GM21381 (cell line): ENCODE data around the gene DMWD.
"Not testable (repeated sequence)": the region's sequence is repeated elsewhere in the genome, so short reads cannot be mapped to it uniquely, and the experiment has no call there.

ENCODE experiments used
- ATAC-seq: cut with Tn5 transposase; IDR thresholded peaks from one replicate; pipeline ENCODE4 v1.9.1; 2021; ENCODE audit warnings: mild to moderate bottlenecking, moderate library complexity; ENCODE audit not compliant: unreplicated experiment

DMWD gene

DNA sequence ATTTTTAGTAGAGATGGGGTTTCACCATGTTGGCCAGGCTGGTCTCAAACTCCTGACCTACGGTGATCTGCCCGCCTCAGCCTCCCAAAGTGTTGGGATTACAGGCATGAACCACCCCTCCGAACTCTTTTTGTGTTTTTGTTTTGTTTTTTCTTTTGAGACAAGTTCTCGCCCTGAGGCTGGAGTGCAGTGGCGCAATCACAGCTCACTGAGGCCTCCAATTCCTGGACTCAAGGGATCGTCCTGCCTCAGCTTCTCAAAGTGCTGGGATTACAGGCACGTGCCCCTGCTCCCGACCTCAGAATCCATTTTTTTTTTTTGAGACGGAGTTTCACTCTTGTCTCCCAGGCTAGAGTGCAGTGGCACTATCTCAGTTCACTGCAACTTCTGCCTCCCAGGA lies 35.0 kb downstream of the DMWD start:
- no peak for ATAC-seq

DNA sequence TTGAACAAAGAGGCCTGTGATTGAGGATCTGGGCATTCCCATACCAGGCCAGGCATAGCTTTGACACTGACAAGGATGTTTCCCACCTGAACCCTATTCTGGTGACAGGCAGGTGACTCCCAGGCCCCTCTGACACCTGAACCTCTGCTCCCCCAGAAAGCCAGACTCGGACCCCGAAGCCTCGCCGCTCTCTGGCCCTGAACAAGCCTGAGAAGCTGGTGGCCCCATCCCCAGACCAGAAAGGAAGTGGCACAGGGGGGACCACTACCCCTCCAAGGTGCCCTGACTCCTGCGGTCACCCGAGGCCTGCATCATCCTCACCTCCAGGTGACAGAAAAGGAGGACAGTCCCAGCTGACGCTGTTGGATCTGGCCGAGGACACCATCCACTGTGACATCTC lies 38.3 kb downstream of the DMWD start:
- no peak for ATAC-seq

DNA sequence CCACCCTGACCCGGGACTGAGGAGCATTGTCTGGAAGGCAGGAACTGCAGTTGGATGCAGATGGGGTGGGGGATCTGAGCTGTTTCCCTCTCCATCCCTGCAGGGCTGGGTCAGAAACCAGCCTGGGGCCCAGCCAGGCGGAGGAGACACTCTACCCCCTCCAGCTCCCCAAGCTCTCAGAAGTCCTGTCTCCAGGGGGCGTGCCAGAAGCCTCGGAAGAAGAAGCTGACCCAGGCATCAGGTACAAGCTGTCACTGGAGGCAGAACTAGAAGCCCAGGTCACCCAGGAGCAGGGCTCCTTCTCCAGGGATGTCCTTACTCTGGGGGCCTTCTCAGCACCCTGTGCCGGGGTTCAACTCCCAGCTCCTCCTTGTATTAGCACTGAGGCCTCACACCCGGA lies 39.1 kb downstream of the DMWD start:
- no peak for ATAC-seq

DNA sequence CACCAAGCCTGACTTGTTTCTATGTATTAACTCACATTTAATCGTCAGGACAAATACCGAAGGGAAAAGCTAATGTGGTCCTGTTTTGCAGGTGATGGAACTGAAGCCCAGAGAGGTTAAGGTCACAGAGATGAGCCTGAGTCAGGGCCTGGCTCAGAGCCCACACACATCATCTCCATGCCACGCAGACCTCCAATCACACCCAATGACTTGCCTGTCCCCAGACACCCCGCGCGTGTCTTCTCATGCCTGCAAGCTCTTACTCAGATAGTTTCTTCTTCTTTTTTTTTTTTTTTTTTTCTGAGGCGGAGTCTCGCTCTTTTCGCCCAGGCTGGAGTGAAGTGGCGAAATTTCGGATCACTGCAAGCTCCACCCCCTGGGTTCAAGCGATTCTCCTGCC lies 40.0 kb downstream of the DMWD start:
- no peak for ATAC-seq

DNA sequence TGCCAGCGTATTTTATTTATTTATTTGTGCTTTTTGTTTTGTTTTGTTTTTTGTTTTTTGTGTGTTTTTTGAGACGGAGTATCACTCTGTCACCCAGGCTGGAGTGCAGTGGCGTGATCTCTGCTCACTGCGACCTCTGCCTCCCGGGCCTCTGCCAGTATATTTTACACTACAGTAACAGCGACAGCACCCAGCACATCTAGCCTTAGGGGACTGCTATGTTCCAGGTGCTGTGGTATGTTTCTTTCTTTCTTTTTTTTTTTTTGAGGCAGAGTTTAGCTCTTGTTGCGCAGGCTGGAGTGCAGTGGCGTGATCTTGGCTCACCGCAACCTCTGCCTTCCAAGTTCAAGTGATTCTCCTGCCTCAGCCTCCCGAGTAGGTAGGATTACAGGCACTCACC lies 41.2 kb downstream of the DMWD start:
- not testable (repeated sequence) for ATAC-seq

DNA sequence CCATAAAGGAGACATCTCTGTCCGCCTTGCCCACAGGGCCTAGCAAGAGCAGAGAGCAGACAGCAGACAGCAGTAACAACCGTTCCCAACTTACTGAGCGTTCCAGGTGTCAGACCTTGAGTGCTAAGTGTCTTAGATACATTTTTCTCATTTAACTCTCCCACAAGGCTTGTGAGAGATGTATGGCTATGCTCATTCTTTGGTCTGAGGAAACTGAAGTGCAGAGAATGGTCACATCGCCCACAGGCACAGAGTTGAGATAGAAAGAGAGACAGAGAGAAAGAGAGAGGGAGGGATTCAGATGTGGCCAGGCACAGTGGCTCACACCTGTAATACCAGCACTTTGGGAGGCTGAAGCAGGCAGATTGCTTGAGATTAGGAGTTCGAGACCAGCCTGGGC lies 45.1 kb downstream of the DMWD start:
- no peak for ATAC-seq

DNA sequence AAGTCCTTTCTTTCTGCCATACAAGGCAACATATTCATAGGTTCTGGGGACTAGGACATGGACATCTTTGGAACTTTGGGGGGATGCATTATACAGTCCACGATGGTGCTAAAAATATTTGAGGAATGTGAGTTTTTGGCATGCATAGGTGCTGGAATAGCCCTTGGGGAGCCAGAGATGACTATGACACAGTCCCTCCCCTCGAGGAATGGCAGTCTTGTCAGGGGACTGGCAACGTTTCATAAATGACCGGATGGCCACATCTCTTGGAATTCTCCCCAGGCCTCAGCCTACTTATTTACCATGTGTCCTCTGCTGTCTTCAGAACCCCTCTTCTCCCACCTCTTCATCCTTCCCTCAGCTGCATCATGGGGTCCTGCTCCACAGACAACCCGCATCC lies 45.8 kb downstream of the DMWD start:
- no peak for ATAC-seq

DNA sequence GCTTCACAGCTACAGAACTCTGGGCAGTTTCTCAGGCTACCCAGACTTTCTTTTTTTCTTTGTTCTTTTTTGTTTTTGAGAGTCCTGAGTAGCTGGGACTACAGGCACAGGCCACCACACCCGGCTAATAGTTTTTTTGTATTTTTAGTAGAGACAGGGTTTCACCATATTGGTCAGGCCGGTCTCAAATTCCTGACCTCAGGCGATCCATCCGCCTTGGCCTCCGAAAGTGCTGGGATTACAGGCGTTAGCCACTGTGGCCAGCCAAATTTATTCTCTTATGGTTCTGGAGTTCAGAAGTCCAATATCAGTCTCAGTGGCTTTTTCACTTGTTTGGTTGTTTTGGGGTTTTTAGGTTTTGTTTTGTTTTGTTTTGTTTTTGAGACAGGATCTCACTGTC lies 47.0 kb downstream of the DMWD start:
- no peak for ATAC-seq

DNA sequence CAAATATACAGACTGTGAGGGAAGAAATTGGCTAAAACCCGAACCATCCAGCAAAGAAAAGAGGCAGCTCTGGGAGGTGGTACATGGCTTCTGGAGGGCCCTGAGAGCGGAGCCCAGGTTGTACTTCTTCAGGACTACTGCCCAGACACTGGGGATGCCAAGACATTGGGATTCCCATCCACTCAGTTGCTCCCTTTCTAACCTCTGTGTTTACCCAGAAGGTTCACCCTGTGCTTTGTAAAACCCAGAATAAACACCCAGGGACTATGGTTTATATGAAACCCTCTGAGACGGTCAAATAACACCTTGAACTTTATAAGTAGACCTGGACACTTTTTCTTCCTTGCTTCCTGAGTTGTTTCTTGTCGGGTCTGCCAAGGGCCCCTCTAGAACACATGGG lies 49.7 kb downstream of the DMWD start:
- ATAC-seq = no peak

DNA sequence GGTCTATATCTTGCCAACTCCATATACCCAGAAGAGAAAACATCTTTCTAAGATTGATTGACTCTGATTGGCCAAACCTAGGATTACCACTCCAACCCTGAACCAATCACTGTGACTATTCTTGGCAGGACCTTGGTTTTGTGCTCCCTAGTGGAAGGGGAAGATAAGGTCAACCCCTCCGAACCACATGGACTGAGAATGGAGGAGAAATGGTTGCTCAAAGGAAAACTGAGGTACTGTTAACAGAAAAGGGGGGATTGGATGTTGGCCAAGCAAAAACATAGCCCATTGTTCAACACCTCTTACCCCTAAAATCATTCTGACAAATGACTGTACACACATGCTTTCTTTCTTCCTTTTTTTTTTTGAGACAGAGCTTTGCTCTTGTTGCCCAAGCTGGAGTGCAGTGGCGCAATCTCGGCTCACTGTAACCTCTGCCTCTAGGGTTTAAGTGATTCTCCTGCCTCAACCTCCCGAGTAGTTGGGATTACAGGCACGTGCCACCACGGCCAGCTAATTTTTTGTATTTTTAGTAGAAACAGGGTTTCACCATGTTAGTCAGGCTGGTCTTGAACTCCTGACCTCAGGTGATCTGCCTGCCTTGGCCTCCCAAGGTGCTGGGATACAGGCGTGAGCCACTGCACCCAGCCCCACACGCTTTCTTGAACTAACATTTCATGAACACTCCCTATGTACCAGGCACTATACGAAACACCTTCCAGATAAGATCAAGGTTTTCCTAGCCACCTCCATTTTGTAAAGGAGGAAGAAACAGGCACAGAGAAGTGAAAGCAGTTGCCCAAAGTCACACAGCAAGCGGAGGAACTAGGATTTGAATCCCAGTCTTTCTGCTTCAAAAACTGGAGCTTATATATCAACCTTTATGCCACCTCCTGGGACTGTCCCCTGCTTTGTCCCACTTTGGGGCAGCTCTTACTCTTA lies 52.9 kb downstream of the DMWD start:
- no peak for ATAC-seq

DNA sequence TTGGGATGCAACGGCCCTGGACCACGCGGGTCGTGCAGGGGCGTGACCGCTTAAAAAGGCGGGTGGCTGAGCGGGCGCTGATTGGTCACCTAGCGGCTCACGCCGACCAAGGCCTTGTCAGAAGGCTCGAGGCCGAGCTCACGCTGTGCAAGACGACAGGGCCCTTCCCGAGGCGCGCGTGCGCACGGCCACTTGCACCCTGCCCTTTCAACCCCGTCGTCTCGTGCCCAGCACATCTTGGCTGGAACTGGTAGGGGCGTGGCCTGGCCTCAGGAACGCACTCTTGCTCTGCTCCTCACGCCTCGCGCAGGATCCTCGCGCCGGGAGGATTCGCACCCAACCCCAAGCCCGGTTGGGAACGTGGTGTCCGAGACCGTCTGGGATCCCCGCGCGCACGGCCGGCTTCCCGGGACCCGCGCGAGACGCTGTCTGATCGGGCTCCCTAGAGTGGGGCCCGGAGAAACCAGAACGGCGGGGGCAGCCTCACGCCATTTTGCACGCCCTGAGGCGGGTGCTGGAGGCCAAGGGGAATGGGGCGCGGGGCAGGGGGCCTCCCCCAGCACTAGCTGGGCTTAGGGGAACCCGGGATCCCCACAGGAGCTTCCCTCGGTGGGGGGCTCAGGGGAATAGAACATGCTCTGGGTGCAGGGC lies 59.4 kb downstream of the DMWD start, which contains the start of gene MEIOSIN:
Gene MEIOSIN, plus strand, starts transcription at position 280 of the 651 bp plus-strand sequence. CDS start 1,938 bp downstream, outside the sequence.
- no peak for ATAC-seq
